HG03571 (cell line): Measurements from ENCODE around the gene LRRC8E.
"Not testable (repeated sequence)": the region's sequence is repeated elsewhere in the genome, so short reads cannot be mapped to it uniquely, and the experiment has no call there.

Experiments
- ATAC-seq: cut with Tn5 transposase; IDR thresholded peaks from one replicate; pipeline ENCODE4 v1.9.1; 2021; ENCODE audit not compliant: unreplicated experiment

The LRRC8E gene

GRCh38 chr19:7853770-7854128 lies 34.6 kb upstream of the LRRC8E start:
- ATAC-seq, result no peak

- no peak for ATAC-seq
Measured at GRCh38 chr19:7855426-7856108, 32.7 kb upstream of the LRRC8E start.

GRCh38 chr19:7856109-7856591 lies 32.2 kb upstream of the LRRC8E start:
- ATAC-seq, result no peak

- ATAC-seq, result no peak
Measured at GRCh38 chr19:7856679-7857663, 31.3 kb upstream of the LRRC8E start.

GRCh38 chr19:7857727-7858108 lies 30.6 kb upstream of the LRRC8E start:
- ATAC-seq, result no peak

GRCh38 chr19:7858109-7858770 lies 30.1 kb upstream of the LRRC8E start:
- ATAC-seq, result no peak

- ATAC-seq, result not testable (repeated sequence)
Measured at GRCh38 chr19:7859087-7859486, 29.2 kb upstream of the LRRC8E start.

GRCh38 chr19:7859831-7860713 lies 28.2 kb upstream of the LRRC8E start:
- no peak for ATAC-seq

GRCh38 chr19:7860714-7861618 lies 27.3 kb upstream of the LRRC8E start:
- ATAC-seq, result no peak

GRCh38 chr19:7861619-7862412 lies 26.5 kb upstream of the LRRC8E start:
- no peak for ATAC-seq

GRCh38 chr19:7862413-7862951 lies 25.8 kb upstream of the LRRC8E start:
- ATAC-seq, result no peak

GRCh38 chr19:7863157-7863970 lies 24.9 kb upstream of the LRRC8E start:
- no peak for ATAC-seq

GRCh38 chr19:7863971-7864689 lies 24.2 kb upstream of the LRRC8E start:
- ATAC-seq, result no peak

- no peak for ATAC-seq
Measured at GRCh38 chr19:7864690-7865074, 23.6 kb upstream of the LRRC8E start.

GRCh38 chr19:7865262-7865911 lies 22.9 kb upstream of the LRRC8E start:
- ATAC-seq, result no peak

GRCh38 chr19:7866399-7867091 lies 21.8 kb upstream of the LRRC8E start:
- ATAC-seq, result no peak
